Measurements from ENCODE around the gene FKBP9.

The FKBP9 gene

DNA sequence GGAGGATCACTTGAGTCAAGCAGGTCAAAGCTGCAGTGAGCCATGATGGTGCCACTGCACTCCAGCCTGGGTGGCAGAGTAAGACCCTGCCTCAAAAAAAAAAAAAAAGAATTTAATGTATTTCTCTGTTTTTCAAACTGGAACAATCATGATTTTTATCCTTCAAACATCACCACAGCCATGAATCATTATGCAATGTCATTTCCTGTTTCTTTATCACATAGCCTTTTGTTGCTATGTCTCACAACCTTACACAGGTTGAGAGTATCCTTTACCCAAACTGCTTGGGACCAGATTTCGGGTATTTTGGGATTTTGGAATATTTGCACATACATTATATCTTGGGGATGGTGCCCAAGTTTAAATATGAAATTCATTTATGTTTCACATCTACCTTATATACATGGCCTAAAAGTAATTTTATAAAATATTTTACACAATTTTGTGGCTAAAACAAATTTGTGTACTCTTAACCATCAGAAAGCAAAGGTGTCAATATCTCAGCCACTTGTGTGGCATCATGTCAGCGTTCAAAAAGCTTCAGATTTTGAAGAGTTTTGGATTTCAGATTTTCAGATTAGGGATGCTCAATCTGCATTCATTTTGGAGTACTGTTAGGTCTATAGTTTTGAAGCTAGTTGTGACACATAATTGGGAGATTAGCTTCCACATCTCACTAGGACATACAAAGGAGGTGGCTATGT lies 97.2 kb downstream of the FKBP9 start:
- no peak for TF ChIP-seq CTCF (IDR thresholded peaks at IDR 0.05; ENCODE audit: low read depth, low read length, missing control alignments)
- no peak for DNase-seq (ENCODE audit: low read depth)

DNA sequence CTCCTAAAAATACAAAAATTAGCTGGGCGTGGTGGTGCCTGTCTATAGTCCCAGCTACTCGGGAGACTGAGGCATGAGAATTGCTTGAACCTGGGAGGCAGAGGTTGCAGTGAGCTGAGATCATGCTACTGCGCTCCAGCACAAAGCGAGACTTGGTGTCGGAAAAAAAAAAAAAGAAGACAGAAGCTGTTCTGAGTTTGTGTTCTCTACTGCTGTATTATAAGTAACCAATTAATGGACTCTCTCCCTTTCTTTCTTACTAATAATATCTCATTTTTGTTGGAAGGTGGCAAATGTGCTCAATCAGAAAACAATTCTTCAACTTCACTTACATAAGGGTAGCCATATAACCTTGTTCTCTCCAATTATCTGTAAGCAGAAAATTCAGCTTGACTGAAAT lies 97.9 kb downstream of the FKBP9 start:
- no peak overlapping the region for H3K4me3 ChIP-seq (ENCODE audit: low read depth, low read length)
- no peak for DNase-seq (ENCODE audit: low read depth)
- no peak for TF ChIP-seq CTCF (IDR thresholded peaks at IDR 0.05; ENCODE audit: low read depth, low read length, missing control alignments)

More for the DNA sequence above, 97.2 kb downstream of the FKBP9 start:
- no peak overlapping the region for H3K4me3 ChIP-seq (ENCODE audit: low read depth, low read length)

Data from GM12864 (cell line).